ENCODE results near the gene SUMO2. TPM values are rescaled to one million over a fixed set of nuclear protein-coding genes. Genes with fewer than 3 reads are reported as not detected.
"Not testable (repeated sequence)": the region's sequence is repeated elsewhere in the genome, so short reads cannot be mapped to it uniquely, and the experiment has no call there.

SUMO2 gene
- total RNA-seq, 1 experiment from 2014 or later: 859 TPM

- peak overlapping the region; percentile 8 for H3K27ac ChIP-seq (ENCODE audit: low read depth, low read length)
- ChIA-PET POLR2A (interaction anchor here (0.6 to 1.8 kb wide), 5 partner anchors 9 to 136 kb away, joined by 3 to 6 read pairs (median 3); no protein-coding TSS in a partner anchor), CTCF (interaction anchor here (1.1 to 4.9 kb wide), 3 partner anchors 18 to 68 kb away, joined by 3 to 50 read pairs (median 4); no protein-coding TSS in a partner anchor), RAD21 (ENCODE audit: low non-redundant PET in 1 of 2, low total read pairs in 2 of 2, uncharacterized antibody in 2 of 2, unreplicated experiment in 2 of 2) (interaction anchor here in 1 of 2 experiments (1.6 kb wide), 1 partner anchor 20 kb away, joined by 3 read pairs; no protein-coding TSS in a partner anchor)
- H3K9me3 ChIP-seq (ENCODE audit: control insufficient read depth in 1 of 2, insufficient read depth in 1 of 2, low read depth in 1 of 2, low read length in 2 of 2); BruUV-seq (replicated peaks); intact Hi-C loops (cut with micrococcal nuclease); ATAC-seq; H2AFZ ChIP-seq (ENCODE audit: low read depth, low read length, poor library complexity, severe bottlenecking); H3K27me3 ChIP-seq (ENCODE audit: insufficient read depth, low read length); H3K9me2 ChIP-seq (ENCODE audit: insufficient read depth); DNase-seq (ENCODE audit: low read depth, low spot score); H4K20me1 ChIP-seq (ENCODE audit: insufficient read depth); H3K4me3 ChIP-seq (replicated peaks in 1 of 2; ENCODE audit: low read depth in 1 of 2, low read length in 2 of 2): not testable (repeated sequence)
- peaks cover 50% of the 10 kb centered on the region for H3K79me2 ChIP-seq (ENCODE audit: insufficient read depth, low read length)
- peaks cover 15 to 45% of the 10 kb centered on the region in 2 experiments for H3K36me3 ChIP-seq (ENCODE audit: control insufficient read depth in 1 of 2, insufficient read depth in 2 of 2, low read length in 2 of 2)
- H3K4me2 ChIP-seq (ENCODE audit: low read length): peak overlapping the region; percentile 5
- peak overlapping the region; percentile 17; the same call in 1 of the 2 replicates for H3K9ac ChIP-seq (ENCODE audit: low read length)
- TF ChIP-seq POLR2AphosphoS5 (IDR thresholded peaks at IDR 0.05; ENCODE audit: low read depth, low read length): peak; percentile 50
- H3K4me1 ChIP-seq (ENCODE audit: control insufficient read depth in 1 of 2, insufficient read depth in 2 of 2, low read length in 2 of 2): peaks cover 23 to 55% of the 10 kb centered on the region in 2 experiments; a peak in 3 of 4 replicates
Measured at GRCh38 chr17:75133607-75134347, 49.0 kb downstream of the SUMO2 start.

GRCh38 chr17:75133001-75133400 is 49.8 kb downstream of the SUMO2 start:
- Histone ChIP-seq H3K27ac (ENCODE audit: low read depth, low read length) (peak overlapping the region; percentile 99), H4K20me1 (ENCODE audit: insufficient read depth) (peaks cover 4% of the 10 kb centered on the region; the same call in 1 of the 2 replicates), H3K4me3 (replicated peaks in 1 of 2; ENCODE audit: low read depth in 1 of 2, low read length in 2 of 2) (no peak overlapping the region), H3K9me3 (ENCODE audit: control insufficient read depth in 1 of 2, insufficient read depth in 1 of 2, low read depth in 1 of 2, low read length in 2 of 2) (no peaks in the 10 kb centered on the region), H2AFZ (ENCODE audit: low read depth, low read length, poor library complexity, severe bottlenecking) (no peak overlapping the region), H3K4me2 (ENCODE audit: low read length) (peak overlapping the region; percentile 17; the same call in 1 of the 2 replicates), H3K27me3 (ENCODE audit: insufficient read depth, low read length) (no peaks in the 10 kb centered on the region), H3K4me1 (ENCODE audit: control insufficient read depth in 1 of 2, insufficient read depth in 2 of 2, low read length in 2 of 2) (peaks cover 23 to 55% of the 10 kb centered on the region in 2 experiments; a peak in 3 of 4 replicates), H3K9me2 (ENCODE audit: insufficient read depth) (no peaks in the 10 kb centered on the region), H3K36me3 (ENCODE audit: control insufficient read depth in 1 of 2, insufficient read depth in 2 of 2, low read length in 2 of 2) (peaks cover 12 to 43% of the 10 kb centered on the region in 2 experiments; a peak in 2 of 4 replicates), H3K79me2 (ENCODE audit: insufficient read depth, low read length) (peaks cover 49% of the 10 kb centered on the region), H3K9ac (ENCODE audit: low read length) (no peak overlapping the region)
- ChIA-PET RAD21 (ENCODE audit: low non-redundant PET in 1 of 2, low total read pairs in 2 of 2, uncharacterized antibody in 2 of 2, unreplicated experiment in 2 of 2) (interaction anchor here in 1 of 2 experiments (0.9 to 1.6 kb wide), 2 partner anchors 19 to 69 kb away, joined by 3 to 4 read pairs; no protein-coding TSS in a partner anchor), POLR2A (interaction anchor here (0.7 to 1.9 kb wide), 5 partner anchors 9 to 302 kb away, joined by 3 to 6 read pairs (median 4); no protein-coding TSS in a partner anchor), CTCF (interaction anchor here (2.5 to 4.9 kb wide), 2 partner anchors 18 to 171 kb away, joined by 9 to 50 read pairs; no protein-coding TSS in a partner anchor)
- TF ChIP-seq POLR2AphosphoS5 (IDR thresholded peaks at IDR 0.05; ENCODE audit: low read depth, low read length) (peak; percentile 30; the same call in 1 of the 2 replicates), POLR2A (IDR thresholded peaks at IDR 0.05; ENCODE audit: borderline replicate concordance, extremely low read depth, insufficient read depth, insufficient read length) (no peak)
- DNase-seq (ENCODE audit: low read depth, low spot score): no peak
- intact Hi-C loops (cut with micrococcal nuclease): no loop called here
- ATAC-seq: no peak
- TSS peak; percentile 48 for BruUV-seq (replicated peaks)

DNA sequence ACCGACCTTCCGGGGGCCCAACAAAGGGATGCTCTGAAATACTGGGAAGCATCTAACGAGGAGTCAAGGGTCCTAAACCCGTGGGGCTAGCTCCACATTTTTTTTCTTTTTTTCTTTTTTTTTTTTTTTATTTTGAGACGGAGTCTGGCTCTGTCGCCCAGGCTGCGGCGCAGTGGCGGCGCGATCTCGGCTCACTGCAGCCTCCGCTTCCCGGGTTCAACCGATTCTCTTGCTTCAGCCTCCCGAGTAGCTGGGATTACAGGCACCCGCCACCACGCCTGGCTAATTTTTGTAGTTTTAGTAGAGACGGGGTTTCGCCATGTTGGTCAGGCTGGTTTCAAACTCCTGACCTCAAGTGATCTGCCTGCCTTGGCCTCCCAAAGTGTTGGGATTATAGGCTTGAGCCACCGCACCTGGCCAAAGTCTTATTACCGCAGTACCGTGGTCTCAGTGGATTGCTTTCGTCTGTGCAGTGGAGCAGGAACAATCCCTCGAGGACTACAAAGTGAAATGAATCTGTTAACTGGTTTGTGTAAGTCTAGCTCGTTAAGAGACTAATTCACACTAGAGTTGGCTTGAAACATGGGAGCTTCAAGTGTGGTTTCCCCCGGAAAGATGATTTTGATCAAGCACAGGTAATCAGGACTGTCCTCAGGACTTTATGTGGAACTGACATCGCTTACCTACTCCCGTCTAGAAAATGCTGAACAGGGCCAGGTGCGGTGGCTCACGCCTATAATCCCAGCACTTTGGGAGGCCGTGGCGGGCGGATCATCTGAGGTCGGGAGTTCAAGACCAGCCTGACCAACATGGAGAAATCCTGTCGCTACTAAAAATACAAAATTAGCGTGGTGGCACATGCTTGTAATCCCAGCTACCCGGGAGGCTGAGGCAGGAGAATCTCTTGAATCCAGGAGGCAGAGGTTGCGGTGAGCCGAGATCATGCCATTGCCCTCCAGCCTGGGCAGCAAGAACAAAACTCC is 50.5 kb downstream of the SUMO2 start:
- H3K9me3 ChIP-seq (ENCODE audit: control insufficient read depth in 1 of 2, insufficient read depth in 1 of 2, low read depth in 1 of 2, low read length in 2 of 2); H2AFZ ChIP-seq (ENCODE audit: low read depth, low read length, poor library complexity, severe bottlenecking); H4K20me1 ChIP-seq (ENCODE audit: insufficient read depth); DNase-seq (ENCODE audit: low read depth, low spot score); H3K27me3 ChIP-seq (ENCODE audit: insufficient read depth, low read length); BruUV-seq (replicated peaks); intact Hi-C loops (cut with micrococcal nuclease); H3K9me2 ChIP-seq (ENCODE audit: insufficient read depth): not testable (repeated sequence)
- H3K4me2 ChIP-seq (ENCODE audit: low read length): peak overlapping the region; percentile 86
- ChIA-PET CTCF (interaction anchor here (0.6 to 4.9 kb wide), 10 partner anchors 11 to 170 kb away, joined by 3 to 50 read pairs (median 6); partner anchors contain the start of genes ARMC7, MIF4GD and SLC16A5), POLR2A (interaction anchor here (0.7 to 2.2 kb wide), 11 partner anchors 8 to 302 kb away, joined by 3 to 7 read pairs (median 5); partner anchors contain the start of genes ARMC7 and JPT1), RAD21 (ENCODE audit: low non-redundant PET in 1 of 2, low total read pairs in 2 of 2, uncharacterized antibody in 2 of 2, unreplicated experiment in 2 of 2) (interaction anchor here (0.6 to 1.2 kb wide), 3 partner anchors 18 to 279 kb away, joined by 4 to 6 read pairs (median 4); no protein-coding TSS in a partner anchor)
- peaks cover 12 to 43% of the 10 kb centered on the region in 2 experiments; a peak in 2 of 4 replicates for H3K36me3 ChIP-seq (ENCODE audit: control insufficient read depth in 1 of 2, insufficient read depth in 2 of 2, low read length in 2 of 2)
- peak; percentile 1; the same call in 1 of the 2 replicates for ATAC-seq
- peak overlapping the region; percentile 85 for H3K4me3 ChIP-seq (replicated peaks in 1 of 2; ENCODE audit: low read depth in 1 of 2, low read length in 2 of 2)
- peak overlapping the region; percentile 99 for H3K9ac ChIP-seq (ENCODE audit: low read length)
- H3K79me2 ChIP-seq (ENCODE audit: insufficient read depth, low read length): peaks cover 52% of the 10 kb centered on the region
- H3K27ac ChIP-seq (ENCODE audit: low read depth, low read length): peak overlapping the region; percentile 99
- H3K4me1 ChIP-seq (ENCODE audit: control insufficient read depth in 1 of 2, insufficient read depth in 2 of 2, low read length in 2 of 2): peaks cover 23 to 60% of the 10 kb centered on the region in 2 experiments; a peak in 3 of 4 replicates

All from HCT116 (cell line).